Activated effector memory CD4-positive, alpha-beta T cell treated with anti-CD3 and anti-CD28 coated beads, Interleukin-2, amount 50 U/mL, for 16 hours (primary cell): Measurements from ENCODE around the gene PALM.
A peak's percentile ranks its signal among the peaks of the same experiment; 100 is the strongest.

Experiments used
- DNase-seq: peaks from one replicate; pipeline ENCODE4 v3.0.0-alpha.2; 2020

The PALM gene

DNA sequence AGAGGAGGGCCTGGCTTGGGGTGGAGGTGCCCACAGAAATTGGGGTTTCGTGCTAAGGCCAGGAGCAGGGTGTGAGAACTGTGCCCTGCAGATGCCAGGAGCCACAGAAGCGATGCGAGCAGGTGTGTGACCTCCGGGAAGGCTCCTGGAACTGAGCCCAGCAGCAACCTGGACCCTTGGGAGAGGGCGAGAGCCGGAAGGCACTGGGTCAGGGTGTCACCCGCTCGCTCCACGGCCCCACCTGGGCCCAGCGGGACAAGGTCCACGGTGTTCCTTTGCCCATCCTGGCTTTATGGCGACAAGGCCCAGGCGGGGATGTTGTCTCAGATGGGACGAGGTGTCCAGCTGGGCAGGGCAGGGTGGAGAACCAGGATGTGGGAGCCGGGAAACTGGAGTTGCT lies 46.3 kb downstream of the PALM start:
- no peak for DNase-seq

GRCh38 chr19:756236-756635 lies 47.5 kb downstream of the PALM start:
- DNase-seq, result no peak

DNA sequence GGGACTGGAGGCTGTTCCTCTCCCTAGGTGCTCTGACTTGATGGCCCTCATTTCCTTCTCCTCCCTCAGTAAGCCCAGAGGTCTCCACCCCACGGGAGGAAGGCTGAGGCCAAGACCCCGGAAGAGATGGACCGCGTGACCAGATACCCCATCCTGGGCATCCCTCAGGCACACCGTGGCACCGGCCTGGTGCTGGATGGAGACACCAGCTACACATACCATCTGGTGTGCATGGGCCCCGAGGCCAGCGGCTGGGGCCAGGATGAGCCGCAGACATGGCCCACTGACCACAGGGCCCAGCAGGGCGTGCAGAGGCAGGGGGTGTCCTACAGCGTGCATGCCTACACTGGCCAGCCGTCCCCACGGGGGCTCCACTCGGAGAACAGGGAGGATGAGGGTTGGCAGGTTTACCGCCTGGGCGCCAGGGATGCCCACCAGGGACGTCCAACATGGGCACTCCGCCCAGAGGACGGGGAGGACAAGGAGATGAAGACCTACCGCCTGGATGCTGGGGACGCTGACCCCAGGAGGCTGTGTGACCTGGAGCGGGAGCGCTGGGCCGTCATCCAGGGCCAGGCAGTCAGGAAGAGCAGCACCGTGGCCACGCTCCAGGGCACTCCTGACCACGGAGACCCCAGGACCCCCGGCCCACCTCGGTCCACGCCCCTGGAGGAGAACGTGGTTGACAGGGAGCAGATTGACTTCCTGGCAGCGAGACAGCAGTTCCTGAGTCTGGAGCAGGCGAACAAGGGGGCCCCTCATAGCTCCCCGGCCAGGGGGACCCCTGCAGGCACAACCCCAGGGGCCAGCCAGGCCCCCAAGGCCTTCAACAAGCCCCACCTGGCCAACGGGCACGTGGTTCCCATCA lies 48.3 kb downstream of the PALM start:
- DNase-seq, result no peak

- DNase-seq, result no peak
Measured at GRCh38 chr19:757811-758668, 49.3 kb downstream of the PALM start.

DNA sequence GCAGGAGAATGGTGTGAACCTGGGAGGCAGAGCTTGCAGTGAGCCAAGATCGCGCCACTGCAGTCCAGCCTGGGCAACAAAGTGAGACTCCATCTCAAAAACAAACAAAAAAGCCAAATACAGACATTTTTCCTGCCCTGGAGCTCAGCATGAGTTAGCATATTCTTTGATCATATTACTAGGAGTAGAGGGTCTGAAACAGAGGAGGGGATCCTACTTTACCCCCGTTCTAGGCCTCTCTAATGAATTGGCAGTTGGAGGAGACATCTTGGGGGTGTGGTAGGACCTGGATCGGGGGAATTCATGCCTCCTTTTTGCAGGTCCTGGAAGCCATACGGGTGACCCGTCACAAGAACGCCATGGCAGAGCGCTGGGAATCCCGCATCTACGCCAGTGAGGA lies 54.4 kb downstream of the PALM start:
- no peak for DNase-seq

DNA sequence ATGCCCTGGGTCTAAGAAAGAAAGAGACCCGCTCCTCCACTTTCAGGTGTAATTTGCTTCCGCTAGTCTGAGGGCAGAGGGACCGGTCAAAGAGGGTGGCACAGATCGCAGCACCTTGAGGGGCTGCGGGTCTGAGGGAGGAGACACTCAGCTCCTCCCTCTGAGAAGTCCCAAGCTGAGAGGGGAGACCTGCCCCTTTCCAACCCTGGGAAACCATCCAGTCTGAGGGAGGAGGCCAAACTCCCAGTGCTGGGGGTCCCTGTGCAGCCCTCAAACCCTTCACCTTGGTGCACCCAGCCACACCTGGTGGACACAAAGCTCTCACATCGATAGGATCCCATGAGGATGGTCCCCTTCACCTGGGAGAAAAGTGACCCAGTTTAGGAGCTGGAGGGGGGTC lies 55.1 kb downstream of the PALM start:
- DNase-seq, result no peak

- DNase-seq, result no peak
Measured at GRCh38 chr19:764301-764700, 55.6 kb downstream of the PALM start.

DNA sequence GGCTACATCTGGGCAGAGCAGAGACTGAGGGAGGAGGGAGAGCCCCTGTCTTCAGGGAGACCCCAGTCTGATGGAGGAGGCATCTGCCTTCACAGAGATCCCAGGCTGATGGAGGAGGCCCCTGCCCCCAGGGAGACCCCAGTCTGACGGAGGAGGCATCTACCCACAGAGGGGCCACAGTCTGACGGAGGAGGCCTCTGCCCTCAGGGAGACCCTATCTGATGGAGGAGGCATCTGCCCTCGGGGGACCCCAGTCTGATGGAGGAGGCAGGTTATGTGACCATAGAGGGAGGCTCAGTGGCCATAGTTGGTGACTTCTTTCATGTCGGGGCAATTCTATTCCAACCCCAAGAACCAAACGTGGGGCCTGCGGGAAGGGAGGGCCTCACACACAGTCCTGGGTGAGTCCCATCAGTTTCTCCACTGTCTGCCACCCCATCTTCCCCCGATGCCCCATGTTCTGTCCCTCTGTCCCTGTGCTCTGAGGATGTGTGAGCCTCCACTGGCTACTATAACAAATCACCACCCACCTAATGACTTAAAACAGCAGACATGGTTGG lies 56.5 kb downstream of the PALM start:
- DNase-seq, result no peak

GRCh38 chr19:768424-768823 lies 59.7 kb downstream of the PALM start:
- no peak for DNase-seq

DNA sequence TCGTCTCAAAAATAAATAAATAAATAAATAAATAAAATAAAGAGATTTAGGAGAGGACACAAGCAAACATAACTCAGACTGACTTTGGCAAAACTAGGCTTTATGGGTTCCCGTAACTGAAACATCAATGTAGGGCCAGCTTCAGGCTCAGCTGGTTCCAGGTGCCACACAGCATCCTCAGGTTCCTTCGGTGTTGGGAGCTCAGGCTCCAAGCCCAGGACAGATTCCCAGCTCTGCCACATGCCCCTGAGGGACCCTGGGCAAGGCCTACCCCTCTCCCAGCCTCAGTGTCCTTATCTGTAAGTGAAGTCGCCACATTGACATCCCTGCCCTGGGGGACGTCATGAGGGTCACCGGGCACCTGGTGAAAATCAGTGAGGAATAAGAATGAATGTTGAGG lies 60.9 kb downstream of the PALM start:
- no peak for DNase-seq

DNA sequence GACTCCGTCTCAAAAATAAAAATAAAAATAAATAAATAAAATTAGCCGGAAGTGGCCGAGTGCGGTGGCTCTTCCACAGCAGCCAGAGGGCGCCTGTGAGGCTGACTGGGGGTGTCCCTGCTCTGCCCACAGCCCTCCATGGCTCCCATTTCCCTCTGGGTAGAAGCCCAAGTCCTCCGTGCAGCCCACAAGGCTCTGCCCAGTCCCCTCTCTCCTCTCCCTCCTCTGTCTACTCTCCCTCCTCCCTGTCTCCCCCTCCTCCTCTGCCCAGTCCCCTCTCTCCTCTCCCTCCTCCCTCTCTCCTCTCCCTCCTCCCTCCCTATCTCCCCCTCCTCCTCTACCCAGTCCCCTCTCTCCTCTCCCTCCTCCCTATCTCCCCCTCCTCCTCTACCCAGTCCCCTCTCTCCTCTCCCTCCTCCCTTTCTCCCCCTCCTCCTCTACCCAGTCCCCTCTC lies 62.6 kb downstream of the PALM start:
- peak; percentile 73 for DNase-seq

DNA sequence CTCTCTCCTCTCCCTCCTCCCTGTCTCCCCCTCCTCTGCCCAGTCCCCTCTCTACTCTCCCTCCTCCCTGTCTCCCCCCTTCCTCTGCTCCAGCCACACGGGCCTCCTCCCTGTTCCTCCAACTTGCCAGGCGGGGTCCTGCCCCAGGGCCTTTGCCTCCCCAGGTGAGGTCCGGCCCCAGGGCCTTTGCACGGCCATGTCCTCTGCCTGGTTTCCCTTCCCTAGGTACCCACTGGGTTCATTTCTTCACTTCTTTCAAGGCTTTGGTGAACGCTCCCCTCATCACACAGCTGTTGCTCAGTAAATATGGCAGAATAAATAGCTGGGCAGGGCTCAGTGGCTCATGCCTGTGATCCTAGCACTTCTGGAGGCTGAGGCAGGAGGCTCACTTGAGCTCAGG lies 63.3 kb downstream of the PALM start:
- DNase-seq, result no peak

DNA sequence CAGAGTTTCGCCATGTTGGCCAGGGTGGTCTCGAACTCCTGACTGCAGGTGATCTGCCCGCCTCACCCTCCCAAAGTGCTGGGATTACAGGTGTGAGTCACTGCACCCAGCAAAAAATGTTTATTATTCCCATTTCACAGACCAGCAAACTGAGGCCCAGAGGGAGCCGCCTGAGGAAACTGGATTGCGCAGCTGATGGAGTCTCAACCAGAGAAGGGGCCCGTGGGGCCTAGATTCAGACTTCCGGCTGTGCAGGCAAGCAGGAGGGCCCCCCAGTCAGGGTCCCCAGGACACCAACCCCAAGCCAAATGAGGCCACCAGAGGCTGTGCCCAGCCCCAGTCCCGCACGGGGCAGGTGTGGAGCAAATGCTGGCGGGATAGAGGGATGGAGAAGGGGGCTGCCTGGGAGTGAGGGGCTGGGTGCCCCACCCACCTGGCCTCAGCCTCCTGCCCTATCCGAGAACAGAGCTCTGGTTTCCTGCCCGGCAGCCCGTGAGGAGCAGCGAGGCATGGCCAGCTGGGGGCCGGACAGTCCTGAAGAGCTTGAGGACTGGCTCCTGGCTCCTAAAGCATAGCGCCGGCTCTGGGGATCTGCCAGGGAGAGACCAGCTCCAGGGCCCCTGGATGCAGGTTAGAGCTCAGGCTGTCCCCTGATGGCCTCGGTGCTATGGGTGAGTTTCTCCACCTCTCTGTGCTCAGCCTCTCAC lies 64.1 kb downstream of the PALM start:
- DNase-seq, result no peak

- no peak for DNase-seq
Measured at GRCh38 chr19:776549-776948, 67.8 kb downstream of the PALM start.

DNA sequence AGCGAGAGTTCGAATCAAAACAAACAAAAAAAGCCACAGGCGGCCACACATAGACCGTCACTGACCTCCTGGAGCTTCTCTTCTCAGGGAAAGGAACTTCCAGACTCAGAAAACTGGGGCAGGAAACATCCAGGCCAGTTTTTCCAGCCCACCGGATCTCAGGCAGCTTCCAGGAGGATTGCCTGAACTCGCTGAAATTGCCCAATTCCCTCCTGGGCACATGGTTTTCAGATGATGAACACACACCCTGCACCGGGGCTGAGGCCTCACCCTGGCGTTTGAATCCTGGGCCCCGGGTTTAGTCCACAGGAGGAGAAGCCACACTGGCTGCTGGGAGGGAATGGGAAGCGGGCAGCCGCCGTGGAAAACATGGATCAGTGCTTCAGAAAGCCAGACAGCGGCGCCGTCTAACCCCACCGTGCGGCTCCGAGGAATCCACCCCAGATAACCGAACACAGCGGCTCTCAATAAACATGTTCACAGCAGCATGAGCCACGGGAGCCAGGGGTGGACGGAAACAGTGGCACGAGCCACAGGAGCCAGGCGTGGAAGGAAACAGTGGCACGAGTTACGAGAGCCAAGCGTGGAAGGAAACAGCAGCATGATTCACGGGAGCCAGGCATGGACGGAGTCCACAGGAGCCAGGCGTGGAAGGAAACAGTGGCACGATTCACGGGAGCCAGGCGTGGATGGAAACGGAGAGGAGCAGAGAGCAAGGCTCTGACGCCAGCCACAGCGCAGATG lies 70.3 kb downstream of the PALM start:
- no peak for DNase-seq

GRCh38 chr19:780935-781334 lies 72.2 kb downstream of the PALM start:
- no peak for DNase-seq

DNA sequence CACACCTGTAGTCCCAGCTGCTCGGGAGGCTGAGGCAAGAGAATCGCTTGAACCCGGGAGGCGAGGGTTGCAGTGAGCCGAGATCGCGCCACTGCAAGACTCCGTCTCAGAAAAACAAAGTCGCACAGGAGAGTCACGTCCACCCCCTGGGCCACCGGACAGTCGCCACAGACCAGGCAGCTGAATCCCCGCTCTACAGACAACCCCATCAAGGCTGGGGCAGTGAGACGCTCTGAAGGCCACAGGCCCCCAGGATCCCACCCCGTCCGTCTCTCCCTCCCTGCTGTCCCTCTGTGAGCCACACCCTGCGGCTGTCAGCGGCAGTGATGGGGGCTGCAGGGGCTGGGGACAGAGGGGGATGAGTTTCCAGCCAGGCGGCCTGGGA lies 73.1 kb downstream of the PALM start:
- DNase-seq, result no peak

DNA sequence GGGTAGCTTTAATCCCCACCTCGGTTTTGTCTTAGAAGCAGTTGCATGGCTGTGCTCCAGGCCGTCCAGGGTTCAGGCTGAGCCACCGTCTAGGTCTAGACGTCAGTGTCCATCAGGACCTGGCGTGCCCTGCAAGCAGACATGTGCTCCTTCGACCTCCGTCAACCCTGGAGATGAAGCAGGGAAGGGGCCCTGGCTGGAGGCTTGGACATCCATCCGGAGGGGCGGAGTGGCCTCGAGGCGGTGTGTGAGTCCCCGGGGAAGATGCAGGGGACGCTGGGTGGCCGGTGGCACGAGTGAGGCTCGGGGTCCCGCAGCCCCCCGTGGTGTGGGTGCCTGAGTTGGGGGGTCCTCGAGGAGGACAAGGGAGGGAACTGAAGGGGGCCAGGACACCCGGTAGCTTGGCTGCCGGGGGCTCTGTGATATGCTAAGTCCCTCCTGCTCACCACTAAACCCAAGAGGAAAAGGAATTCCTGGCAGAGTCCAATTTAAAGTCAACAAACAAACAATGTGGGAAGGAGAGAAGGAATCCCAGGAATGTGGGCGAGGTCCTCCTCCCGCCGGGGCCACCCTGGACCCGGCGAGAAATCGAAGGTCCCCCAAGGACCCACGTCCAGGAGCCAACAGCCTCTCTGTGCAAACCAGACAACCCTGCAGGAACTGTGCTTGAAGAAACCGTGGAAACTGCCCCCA lies 73.6 kb downstream of the PALM start:
- no peak for DNase-seq

DNA sequence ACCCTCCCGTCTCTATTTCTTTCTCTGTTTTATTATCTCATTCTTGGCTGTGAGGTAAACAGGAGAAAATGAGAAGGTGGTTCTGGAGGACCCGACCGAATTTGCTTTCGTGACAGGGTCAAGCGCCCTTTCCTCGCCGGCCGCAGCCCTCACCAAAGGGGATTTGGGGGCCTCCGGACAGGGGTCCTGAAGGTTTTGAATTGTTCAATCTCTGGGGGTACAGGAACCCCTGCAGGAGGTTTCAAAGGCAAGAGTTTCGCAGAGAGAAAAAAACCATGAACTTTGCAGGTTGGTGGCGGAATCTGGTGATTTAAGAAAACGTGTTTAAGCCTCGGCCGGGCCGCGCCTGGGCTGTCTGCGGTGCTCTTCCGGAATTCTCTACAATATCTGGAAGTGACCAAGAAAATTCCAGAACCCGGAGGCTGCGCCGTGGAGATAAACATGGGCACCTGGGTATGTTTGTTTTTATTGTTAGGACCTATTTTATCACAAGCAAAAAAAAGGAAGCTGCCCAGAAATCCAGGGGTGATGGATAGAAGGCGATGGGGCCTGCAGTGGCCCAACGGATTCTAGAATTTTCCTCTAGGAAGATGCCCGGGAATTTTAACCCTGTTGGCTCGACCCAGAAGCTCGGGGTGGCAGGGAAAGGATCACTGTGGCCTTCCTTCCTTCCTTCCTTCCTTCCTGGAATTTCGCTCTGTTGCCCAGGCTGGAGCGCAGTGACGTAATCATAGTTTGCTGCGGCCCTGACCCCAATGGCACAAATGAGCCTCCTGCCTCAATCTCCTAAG lies 74.3 kb downstream of the PALM start:
- no peak for DNase-seq

- DNase-seq, result no peak
Measured at GRCh38 chr19:784541-784940, 75.8 kb downstream of the PALM start.

GRCh38 chr19:787536-787935 lies 78.8 kb downstream of the PALM start:
- no peak for DNase-seq
